H1 (cell line): ENCODE results near the gene ZRANB2. TPM values are rescaled to one million over a fixed set of nuclear protein-coding genes. Genes with fewer than 3 reads are reported as not detected.

Source experiments
- CHD2 ChIP-seq: IDR thresholded peaks from 2 replicates; pipeline ENCODE4 v1.6.1; 2012; ENCODE audit warnings: low read length, improper control_type of control experiment
- FOSL1 ChIP-seq: IDR thresholded peaks from 2 replicates; pipeline ENCODE4 v1.6.1; 2011; ENCODE audit warnings: mild to moderate bottlenecking, low read depth, low read length, moderate library complexity; ENCODE audit not compliant: insufficient read depth
- JUN ChIP-seq: IDR thresholded peaks from 2 replicates; pipeline ENCODE4 v1.6.1; 2011; ENCODE audit warnings: low read depth, mild to moderate bottlenecking, improper control_type of control experiment, low read length
- RNF2 ChIP-seq: fragments of 200-900, 300-1000 bp; sonication (generic); IDR thresholded peaks from 2 replicates; pipeline ENCODE4 v1.7.1; 2016; ENCODE audit warnings: borderline replicate concordance, low read depth, mild to moderate bottlenecking, antibody characterized with exemption, low read length; ENCODE audit not compliant: poor library complexity, severe bottlenecking; ENCODE audit errors: missing control alignments
- SRF ChIP-seq: IDR thresholded peaks from 2 replicates; pipeline ENCODE4 v1.6.1; 2011; ENCODE audit warnings: mild to moderate bottlenecking, low read depth, low read length, moderate library complexity
- polyA plus RNA-seq, 7 experiments: library from polyadenylated mRNA; depleted of rRNA in 3 of 7; stranded (reverse) in 5 of 7; unstranded in 2 of 7; fragments of >200 nt in 5 of 7; fragments of 200-250 nt in 2 of 7; gene quantifications; 1 replicate in 5 of 7; 2 replicates in 1 of 7; 4 replicates in 1 of 7; pipeline versions ENCODE4 v1.2.1 to v1.2.3, GENCODE V29; 2011 to 2013; ENCODE audit warnings: missing spikeins in 2 of 7, mixed read lengths in 2 of 7
- total RNA-seq: library from RNA; stranded (reverse); fragmentation: NEBNext Ultra II Directional; extraction: Animal tissue kit (Norgen Biotek cat#: 25700); gene quantifications from 2 replicates; pipeline ENCODE4 v1.2.1, GENCODE V29; 2021
- TF ChIP-seq, protein P1 (sequence below): fragments of 300-600 bp; sonication (generic); IDR thresholded peaks from 2 replicates; pipeline ENCODE4 v1.7.1; 2012; ENCODE audit warnings: low read length, moderate library complexity, mild to moderate bottlenecking, inconsistent platforms; ENCODE audit not compliant: insufficient replicate concordance
- TF ChIP-seq, protein P2 (sequence below), 3 experiments: IDR thresholded peaks; 1 replicate in 2 of 3; 2 replicates in 1 of 3; pipeline versions ENCODE4 v1.5.1 to v1.6.1; 2011; ENCODE audit warnings: low read length in 3 of 3, mild to moderate bottlenecking in 3 of 3, inconsistent platforms in 2 of 3, low read depth in 1 of 3, moderate library complexity in 1 of 3; ENCODE audit not compliant: insufficient read depth in 1 of 3; ENCODE audit errors: control extremely low read depth in 1 of 3

Gene ZRANB2
- total and polyA plus RNA-seq, 2 of the 8 experiments (the other 6 are each of a cell fraction or from before 2014, with no cell fraction given), result 35.8 to 103 TPM

DNA sequence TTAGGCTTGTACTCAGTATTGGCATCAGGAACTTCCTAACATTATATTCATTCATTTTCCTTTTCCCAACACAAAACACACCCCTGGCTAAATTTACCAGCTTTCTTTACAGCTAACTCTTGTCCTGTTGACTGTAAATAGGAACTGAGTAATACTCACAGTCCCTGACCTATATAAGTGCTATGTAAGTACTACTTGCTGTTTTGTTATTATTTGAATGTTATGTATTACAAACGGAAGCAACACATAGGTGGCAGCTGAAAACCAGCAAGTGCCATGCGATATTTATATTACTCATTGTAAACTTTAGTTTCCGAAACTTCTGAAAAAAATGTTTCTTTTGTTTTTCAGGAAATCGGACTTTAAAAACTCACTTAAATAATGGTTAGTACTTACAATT lies 54.7 kb downstream of the ZRANB2 start (continued):
- TF ChIP-seq, protein P1, sequence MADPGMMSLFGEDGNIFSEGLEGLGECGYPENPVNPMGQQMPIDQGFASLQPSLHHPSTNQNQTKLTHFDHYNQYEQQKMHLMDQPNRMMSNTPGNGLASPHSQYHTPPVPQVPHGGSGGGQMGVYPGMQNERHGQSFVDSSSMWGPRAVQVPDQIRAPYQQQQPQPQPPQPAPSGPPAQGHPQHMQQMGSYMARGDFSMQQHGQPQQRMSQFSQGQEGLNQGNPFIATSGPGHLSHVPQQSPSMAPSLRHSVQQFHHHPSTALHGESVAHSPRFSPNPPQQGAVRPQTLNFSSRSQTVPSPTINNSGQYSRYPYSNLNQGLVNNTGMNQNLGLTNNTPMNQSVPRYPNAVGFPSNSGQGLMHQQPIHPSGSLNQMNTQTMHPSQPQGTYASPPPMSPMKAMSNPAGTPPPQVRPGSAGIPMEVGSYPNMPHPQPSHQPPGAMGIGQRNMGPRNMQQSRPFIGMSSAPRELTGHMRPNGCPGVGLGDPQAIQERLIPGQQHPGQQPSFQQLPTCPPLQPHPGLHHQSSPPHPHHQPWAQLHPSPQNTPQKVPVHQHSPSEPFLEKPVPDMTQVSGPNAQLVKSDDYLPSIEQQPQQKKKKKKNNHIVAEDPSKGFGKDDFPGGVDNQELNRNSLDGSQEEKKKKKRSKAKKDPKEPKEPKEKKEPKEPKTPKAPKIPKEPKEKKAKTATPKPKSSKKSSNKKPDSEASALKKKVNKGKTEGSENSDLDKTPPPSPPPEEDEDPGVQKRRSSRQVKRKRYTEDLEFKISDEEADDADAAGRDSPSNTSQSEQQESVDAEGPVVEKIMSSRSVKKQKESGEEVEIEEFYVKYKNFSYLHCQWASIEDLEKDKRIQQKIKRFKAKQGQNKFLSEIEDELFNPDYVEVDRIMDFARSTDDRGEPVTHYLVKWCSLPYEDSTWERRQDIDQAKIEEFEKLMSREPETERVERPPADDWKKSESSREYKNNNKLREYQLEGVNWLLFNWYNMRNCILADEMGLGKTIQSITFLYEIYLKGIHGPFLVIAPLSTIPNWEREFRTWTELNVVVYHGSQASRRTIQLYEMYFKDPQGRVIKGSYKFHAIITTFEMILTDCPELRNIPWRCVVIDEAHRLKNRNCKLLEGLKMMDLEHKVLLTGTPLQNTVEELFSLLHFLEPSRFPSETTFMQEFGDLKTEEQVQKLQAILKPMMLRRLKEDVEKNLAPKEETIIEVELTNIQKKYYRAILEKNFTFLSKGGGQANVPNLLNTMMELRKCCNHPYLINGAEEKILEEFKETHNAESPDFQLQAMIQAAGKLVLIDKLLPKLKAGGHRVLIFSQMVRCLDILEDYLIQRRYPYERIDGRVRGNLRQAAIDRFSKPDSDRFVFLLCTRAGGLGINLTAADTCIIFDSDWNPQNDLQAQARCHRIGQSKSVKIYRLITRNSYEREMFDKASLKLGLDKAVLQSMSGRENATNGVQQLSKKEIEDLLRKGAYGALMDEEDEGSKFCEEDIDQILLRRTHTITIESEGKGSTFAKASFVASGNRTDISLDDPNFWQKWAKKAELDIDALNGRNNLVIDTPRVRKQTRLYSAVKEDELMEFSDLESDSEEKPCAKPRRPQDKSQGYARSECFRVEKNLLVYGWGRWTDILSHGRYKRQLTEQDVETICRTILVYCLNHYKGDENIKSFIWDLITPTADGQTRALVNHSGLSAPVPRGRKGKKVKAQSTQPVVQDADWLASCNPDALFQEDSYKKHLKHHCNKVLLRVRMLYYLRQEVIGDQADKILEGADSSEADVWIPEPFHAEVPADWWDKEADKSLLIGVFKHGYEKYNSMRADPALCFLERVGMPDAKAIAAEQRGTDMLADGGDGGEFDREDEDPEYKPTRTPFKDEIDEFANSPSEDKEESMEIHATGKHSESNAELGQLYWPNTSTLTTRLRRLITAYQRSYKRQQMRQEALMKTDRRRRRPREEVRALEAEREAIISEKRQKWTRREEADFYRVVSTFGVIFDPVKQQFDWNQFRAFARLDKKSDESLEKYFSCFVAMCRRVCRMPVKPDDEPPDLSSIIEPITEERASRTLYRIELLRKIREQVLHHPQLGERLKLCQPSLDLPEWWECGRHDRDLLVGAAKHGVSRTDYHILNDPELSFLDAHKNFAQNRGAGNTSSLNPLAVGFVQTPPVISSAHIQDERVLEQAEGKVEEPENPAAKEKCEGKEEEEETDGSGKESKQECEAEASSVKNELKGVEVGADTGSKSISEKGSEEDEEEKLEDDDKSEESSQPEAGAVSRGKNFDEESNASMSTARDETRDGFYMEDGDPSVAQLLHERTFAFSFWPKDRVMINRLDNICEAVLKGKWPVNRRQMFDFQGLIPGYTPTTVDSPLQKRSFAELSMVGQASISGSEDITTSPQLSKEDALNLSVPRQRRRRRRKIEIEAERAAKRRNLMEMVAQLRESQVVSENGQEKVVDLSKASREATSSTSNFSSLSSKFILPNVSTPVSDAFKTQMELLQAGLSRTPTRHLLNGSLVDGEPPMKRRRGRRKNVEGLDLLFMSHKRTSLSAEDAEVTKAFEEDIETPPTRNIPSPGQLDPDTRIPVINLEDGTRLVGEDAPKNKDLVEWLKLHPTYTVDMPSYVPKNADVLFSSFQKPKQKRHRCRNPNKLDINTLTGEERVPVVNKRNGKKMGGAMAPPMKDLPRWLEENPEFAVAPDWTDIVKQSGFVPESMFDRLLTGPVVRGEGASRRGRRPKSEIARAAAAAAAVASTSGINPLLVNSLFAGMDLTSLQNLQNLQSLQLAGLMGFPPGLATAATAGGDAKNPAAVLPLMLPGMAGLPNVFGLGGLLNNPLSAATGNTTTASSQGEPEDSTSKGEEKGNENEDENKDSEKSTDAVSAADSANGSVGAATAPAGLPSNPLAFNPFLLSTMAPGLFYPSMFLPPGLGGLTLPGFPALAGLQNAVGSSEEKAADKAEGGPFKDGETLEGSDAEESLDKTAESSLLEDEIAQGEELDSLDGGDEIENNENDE, result no peak
- TF ChIP-seq RNF2 (no peak), JUN (no peak), FOSL1 (no peak), CHD2 (no peak), SRF (no peak)
- TF ChIP-seq, protein P2, sequence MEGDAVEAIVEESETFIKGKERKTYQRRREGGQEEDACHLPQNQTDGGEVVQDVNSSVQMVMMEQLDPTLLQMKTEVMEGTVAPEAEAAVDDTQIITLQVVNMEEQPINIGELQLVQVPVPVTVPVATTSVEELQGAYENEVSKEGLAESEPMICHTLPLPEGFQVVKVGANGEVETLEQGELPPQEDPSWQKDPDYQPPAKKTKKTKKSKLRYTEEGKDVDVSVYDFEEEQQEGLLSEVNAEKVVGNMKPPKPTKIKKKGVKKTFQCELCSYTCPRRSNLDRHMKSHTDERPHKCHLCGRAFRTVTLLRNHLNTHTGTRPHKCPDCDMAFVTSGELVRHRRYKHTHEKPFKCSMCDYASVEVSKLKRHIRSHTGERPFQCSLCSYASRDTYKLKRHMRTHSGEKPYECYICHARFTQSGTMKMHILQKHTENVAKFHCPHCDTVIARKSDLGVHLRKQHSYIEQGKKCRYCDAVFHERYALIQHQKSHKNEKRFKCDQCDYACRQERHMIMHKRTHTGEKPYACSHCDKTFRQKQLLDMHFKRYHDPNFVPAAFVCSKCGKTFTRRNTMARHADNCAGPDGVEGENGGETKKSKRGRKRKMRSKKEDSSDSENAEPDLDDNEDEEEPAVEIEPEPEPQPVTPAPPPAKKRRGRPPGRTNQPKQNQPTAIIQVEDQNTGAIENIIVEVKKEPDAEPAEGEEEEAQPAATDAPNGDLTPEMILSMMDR (IDR thresholded peaks at IDR 0.05; ENCODE audit: control extremely low read depth in 1 of 3, insufficient read depth in 1 of 3, low read depth in 1 of 3, low read length in 3 of 3), result no peak
